Activated naive CD4-positive, alpha-beta T cell treated with Interleukin-2 at 50 U/mL for 16 hours (primary cell): ENCODE results near the gene AFF3.

Experiments
- DNase-seq: peaks from one replicate; pipeline ENCODE4 v3.0.0-alpha.2; 2020

AFF3 gene

DNA sequence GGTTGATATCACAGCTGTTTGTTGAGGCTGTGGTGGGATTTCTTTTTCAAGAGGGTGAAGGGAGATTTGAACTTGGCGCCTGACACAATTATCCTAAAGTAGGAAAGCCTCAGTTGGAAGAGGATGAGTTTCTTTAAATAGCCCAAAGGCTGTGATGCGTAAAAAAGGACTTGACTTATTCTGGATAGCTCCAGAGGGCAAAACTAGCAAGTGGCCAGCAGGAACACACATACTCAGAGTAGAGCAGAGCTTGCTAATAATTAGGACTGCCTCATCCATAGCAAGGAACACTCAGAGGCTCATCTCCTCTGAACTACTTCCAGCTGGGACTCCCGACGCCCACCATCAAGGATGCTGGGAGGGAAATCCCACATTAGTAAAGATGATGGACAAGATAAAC lies 74.0 kb downstream of the AFF3 start:
- DNase-seq, result no peak

GRCh38 chr2:100067784-100068183 lies 74.6 kb downstream of the AFF3 start:
- no peak for DNase-seq

GRCh38 chr2:100066856-100067255 lies 75.5 kb downstream of the AFF3 start:
- DNase-seq, result no peak

DNA sequence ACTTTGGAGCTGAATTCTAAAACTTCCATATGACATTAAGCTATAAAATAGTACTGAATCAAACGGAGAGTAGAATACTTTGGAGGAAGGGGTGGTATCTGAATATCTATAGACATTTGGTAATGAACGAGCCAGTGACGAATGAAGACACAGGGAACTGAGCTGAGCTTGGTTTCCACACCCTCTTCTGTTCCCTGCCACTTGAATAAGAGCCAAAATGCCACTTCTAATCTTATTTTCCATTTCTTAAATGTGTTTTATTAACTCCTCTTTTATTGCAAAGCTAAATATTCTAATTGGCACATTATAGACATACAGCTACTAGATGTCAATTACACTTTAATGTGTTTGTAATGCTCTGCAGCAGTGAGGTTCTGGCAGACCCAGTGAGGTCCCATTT lies 76.1 kb downstream of the AFF3 start:
- DNase-seq, result no peak

- DNase-seq, result no peak
Observed at GRCh38 chr2:100064592-100065428, 77.6 kb downstream of the AFF3 start.

GRCh38 chr2:100064165-100064564 lies 78.2 kb downstream of the AFF3 start:
- no peak for DNase-seq

DNA sequence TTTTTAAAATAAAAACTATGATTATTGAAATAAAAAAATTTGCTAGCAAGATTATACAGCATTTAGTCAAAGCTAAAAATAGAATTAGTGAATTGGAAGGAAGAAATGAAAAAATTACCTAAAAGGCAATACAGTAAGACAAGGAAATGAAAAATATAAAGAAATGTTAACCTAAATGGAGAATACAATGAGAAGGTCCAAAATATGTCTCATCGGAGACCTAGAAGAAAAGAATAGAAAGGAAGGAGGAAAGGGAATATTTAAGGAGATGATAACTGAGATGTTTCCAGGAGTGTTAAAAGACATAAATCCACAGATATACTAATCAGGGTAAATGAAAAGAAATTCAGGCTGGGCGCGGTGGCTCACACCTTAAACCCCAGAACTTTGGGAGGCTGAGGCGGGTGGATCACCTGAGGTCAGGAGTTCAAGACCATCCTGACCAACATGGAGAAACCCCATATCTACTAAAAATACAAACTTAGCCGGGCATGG lies 78.9 kb downstream of the AFF3 start:
- no peak for DNase-seq

GRCh38 chr2:100062336-100062735 lies 80.1 kb downstream of the AFF3 start:
- no peak for DNase-seq

GRCh38 chr2:100060875-100061274 lies 81.5 kb downstream of the AFF3 start:
- DNase-seq, result no peak

GRCh38 chr2:100059638-100060037 lies 82.8 kb downstream of the AFF3 start:
- DNase-seq, result no peak

GRCh38 chr2:100057901-100058261 lies 84.5 kb downstream of the AFF3 start:
- DNase-seq, result no peak

DNA sequence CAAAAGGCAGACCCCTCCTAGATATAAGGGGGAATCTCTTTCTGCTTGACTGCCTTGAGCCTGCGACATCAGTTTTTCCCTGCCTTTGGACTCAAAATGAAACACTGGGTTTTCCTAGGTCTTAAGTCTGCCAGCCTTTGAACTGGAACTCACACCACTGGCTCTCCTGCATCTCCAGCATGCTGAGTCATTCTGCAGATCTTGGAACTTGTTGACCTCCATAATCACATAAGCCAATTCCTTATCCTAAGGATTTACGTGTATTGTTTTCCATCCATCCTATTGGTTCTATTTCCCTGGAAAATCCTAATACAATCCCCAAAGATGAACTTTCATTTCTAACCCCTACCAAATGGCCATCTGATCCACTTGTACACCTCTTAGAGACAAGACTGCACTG lies 88.0 kb downstream of the AFF3 start:
- no peak for DNase-seq

DNA sequence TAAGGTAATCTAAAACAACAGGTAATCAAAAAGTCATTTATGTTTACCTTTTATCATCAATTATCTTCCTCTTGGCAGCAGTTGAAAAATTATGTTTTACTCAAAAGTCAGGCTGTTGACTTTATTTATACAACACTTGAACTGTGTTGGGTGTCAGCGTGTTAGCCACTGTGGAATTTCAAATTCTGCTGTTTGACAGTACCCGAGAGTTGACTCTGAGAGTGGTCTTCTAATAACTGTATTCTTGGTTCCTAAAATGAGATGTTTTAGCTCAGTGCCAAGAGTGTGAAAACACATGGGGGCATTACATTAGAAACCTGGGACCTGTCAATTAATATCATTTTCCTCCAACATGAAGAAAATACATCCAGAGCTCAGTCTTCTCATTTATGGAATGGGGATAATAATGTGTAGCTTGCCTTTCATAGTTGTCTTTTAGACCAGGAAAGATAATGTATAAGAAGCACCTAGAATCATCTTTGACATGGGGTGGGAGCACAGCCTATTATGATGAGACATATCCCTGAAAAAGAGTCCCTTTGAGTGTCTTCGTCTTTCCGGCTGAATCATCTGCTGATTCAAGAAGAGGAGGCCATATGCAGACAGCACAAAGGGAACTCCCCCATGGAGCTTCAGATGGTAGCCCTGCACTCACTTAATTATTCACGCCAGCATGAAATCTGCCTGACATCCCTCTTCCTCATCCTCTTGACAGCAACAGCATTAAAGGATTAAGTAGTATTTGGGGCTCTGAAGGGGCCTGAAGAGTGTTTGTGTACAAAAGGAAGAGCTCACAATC lies 89.1 kb downstream of the AFF3 start:
- no peak for DNase-seq

- no peak for DNase-seq
Observed at GRCh38 chr2:100052650-100053049, 89.7 kb downstream of the AFF3 start.

DNA sequence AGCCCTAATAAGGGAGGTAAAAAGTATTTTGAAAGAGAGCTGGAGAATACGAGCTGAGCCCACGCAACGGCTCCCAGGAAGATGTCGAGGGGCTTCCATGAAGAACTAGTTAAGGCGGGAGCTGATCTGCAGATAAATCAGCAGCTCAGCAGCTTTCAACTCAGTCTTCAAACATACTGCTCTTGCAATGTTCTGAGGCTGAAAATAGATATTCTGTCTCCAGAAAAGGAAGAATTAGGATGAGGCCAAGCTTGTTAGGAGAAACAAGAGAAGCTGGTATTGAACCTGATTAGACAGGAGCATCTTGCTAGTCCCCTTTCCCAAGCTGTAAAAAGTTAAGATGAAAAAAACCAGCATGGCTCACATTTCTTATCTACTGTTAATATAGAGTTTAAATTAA lies 91.1 kb downstream of the AFF3 start:
- no peak for DNase-seq

DNA sequence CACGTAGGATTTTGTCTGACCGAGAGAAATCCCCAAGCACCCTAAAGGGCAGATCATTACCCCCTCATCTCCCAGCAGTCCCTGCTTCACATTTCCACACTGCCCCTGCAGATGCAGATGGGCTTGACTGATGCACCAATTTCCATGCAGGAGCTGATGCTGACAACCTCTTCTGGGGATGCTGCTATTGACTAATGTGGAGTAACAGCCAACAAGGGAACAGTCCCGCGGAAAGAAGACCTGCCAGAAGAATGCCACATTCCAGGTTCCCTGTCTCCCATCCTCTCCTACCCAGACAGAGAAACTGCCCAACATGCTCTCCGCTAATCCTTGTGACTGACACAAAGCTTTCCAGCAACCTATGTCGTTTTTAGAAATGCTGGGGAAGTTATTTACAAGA lies 91.7 kb downstream of the AFF3 start:
- no peak for DNase-seq

DNA sequence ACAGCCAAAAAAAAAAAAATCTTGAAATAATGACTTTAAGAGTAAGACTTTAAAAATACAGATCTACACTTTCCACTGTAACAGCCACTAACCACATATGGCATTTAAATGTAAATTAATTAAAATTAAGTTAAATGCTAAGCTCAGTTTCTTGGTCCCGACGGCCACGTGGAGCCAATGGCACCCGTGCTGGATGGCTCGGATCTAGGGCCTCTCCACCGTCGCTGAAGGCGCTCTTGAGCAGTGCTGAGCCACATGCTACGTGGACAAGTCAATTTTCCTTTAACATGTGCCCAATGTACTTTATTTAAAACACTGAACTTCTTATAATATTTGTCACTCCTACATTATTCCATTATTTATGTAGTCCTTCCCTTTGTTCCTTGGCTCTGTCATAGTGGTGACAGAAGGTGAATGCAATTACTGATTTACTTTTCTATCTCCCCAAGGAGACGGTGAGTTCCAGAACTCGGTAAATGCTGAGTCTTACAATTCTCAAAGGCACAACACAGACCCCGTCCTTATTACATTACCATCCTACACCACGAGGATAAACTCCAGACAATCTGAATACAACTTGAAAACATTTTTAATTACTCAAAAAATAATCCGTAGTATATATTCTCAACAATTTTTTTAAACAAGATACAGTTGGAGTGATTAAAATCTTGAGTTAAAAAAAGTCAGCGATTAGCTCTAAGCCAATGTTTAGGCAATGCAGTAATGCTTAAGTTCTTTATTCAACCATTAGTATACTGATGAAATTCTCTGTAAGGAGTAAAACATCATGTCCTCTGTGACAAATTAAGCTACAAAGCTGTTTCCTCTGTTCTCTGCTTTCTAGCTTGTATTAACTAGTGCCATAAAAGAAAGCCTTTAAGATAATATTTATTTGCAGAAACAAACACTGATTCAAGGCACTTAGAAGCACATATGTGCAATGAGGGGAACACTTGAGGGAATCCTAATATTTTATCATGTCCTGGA lies 95.1 kb downstream of the AFF3 start:
- DNase-seq, result no peak

DNA sequence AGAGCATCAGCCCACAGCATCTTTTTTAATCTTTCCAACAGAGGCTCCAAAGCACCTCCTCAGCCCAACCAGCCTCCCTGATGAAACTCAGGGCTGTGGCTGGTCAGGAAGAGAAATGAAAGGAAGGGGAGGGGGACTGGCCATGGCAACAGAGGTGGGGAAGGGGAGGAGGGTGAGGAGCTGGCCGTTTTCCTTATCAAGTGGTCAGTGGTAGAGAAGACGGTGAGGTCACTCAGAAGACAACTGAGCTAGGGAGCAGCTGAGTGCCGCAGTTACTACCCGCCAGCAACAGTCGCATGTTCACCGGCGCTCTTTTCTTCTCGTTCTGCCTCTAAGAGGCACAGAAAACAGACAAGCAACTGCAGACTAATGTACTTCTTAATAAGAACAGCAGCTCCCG lies 97.4 kb downstream of the AFF3 start:
- DNase-seq, result no peak

GRCh38 chr2:100043891-100044255 lies 98.5 kb downstream of the AFF3 start:
- no peak for DNase-seq

DNA sequence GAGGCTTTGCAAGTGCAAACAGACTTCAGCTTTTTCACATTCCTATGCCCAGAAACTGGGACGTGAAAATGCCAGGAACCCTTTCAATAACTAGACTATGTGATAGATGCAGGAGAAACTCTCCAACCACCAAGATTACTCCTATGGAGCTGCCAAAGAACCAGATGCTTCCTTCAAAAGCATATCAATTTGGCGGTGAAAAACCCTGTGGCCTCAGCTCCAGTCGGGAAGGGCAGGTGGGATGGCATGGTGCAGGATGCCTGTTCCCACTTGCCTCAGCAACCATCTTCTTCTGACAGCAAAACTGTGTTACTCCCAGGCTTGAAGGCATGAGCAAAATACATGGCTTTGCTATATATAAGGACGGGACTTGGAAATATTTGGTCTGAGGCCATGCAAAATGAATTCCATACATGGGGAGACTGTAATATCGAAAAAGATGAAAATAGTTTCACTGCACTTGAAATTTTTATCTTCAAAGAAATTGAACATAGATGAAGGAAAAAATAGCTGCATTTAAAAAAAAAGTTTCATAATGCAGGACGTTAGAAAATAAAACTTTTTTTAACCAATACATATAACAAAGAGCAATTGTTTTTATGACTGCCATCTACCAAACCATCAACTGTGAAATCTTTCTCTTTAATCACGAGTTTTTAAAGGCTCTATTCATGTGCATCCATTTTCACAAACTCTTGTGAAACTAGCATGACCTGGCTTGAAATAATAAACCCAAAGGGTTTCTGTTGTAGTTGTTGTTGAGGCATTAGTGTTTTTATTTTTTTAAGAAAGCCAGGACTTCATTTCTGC lies 99.1 kb downstream of the AFF3 start:
- DNase-seq, result no peak

DNA sequence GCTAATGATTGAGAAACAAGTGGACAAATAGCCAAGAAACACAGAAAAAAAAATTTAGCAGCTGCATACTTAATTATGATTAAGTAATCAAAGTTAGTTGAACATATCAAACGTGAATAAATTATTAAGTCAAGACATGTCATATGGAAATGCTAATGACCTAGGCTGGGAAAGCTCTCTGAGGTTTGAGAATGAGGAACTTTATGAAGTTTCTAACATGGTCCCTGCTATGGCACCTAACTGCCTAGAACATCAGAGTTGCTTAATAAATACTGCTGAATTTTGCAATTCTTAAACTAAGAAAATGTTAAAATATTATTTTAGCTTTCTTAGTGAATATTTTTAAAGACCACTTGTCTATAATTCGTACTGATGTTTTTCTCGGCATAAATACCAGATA lies 99.8 kb downstream of the AFF3 start:
- no peak for DNase-seq

DNA sequence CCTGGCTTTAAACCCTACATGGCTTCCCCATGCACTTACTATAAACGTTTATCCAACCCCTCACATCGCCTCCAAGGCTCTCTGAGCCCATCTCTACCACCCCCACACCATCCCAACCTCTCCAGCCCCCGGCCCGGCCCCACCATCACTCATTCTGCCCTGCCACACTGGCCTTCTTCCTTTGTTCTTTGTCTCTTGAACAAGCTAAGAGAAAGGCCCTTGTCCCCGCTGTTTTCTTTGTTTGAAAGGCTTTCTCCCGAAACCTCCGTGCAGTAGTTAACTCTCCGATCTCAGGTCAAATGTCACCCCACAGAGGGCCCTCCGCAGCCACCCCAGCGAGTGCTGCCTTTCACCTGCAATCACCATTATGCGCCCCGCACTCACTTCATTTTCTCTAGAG lies 100.4 kb downstream of the AFF3 start:
- DNase-seq, result no peak
